ENCODE data around the gene RPTOR. TPM values are rescaled to one million over a fixed set of nuclear protein-coding genes. Genes with fewer than 3 reads are reported as not detected.
A peak's percentile ranks its signal among the peaks of the same experiment; 100 is the strongest.

RPTOR gene
- total RNA-seq, 1 experiment from 2014 or later, result 46.2 TPM

DNA sequence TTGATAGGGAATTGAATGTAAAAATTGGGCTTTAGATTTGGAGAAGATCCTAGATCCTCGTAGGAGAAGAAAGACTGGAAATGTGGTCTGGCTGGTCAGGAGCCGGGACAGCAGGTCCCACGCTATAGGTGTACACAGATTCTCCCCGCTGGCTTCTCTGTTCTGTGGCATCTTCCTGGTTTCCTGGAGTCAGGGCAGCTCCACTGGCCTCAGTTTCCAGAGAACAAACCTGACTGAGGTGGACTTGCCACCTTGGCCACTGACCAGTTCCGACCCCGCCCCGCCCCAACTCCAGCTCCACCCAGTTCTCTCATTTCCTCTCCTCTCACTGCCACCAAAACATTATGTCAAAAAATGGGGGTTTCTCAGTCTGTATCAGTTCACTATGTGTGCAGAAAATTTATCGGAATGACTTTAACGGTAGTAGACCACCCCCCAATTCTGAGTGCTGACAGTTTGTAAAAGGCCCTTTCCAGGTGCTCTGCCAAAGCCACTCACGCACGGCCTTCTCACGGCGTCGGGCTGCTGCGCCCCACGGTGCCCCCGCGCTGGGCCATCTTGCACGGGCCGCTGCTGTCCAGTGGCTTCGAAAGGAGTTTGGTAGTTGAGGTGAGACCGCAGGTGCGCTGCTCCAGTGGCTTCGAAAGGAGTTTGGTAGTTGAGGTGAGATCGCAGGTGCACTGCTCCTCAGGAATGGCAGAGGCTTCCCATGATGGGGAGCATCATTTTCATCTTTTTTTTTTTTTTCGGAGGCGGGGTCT, 285.6 kb downstream of the RPTOR start:
- Histone ChIP-seq H3K79me2 (ENCODE audit: low read length) (no peaks in the 10 kb centered on the region), H3K9me2 (replicated peaks; ENCODE audit: low read length) (no peaks in the 10 kb centered on the region), H3K9me3 (ENCODE audit: low read length) (no peaks in the 10 kb centered on the region), H3F3A (ENCODE audit: low read length, unreplicated experiment) (peaks cover 5% of the 10 kb centered on the region), H3K9ac (ENCODE audit: low read length) (no peak overlapping the region), H3K36me3 (ENCODE audit: low read depth, low read length) (peaks cover 13% of the 10 kb centered on the region; the same call in 1 of the 2 replicates), H3K27ac (ENCODE audit: low read length) (peak overlapping the region; percentile 31), H2AFZ (ENCODE audit: low read length) (no peak overlapping the region), H3K4me1 (ENCODE audit: insufficient read depth, low read length) (peaks cover 49% of the 10 kb centered on the region), H3K27me3 (ENCODE audit: low read length) (no peaks in the 10 kb centered on the region), H3K4me2 (ENCODE audit: low read length) (no peak overlapping the region), H4K20me1 (ENCODE audit: low read length) (no peaks in the 10 kb centered on the region), H3K4me3 (ENCODE audit: low read length) (no peak overlapping the region)
- intact Hi-C loops (cut with micrococcal nuclease), result no loop called here
- CTCF ChIA-PET, result no interaction called here
- DNase-seq, result no peak
- no peak for ATAC-seq
- BruUV-seq (replicated peaks), result no TSS peak
- TF ChIP-seq EZH2 (IDR thresholded peaks at IDR 0.05; ENCODE audit: low read length, unreplicated experiment) (no peak), EZH2phosphoT487 (IDR thresholded peaks at IDR 0.05; ENCODE audit: borderline replicate concordance, low read length) (no peak)
- TF ChIP-seq, protein P1, sequence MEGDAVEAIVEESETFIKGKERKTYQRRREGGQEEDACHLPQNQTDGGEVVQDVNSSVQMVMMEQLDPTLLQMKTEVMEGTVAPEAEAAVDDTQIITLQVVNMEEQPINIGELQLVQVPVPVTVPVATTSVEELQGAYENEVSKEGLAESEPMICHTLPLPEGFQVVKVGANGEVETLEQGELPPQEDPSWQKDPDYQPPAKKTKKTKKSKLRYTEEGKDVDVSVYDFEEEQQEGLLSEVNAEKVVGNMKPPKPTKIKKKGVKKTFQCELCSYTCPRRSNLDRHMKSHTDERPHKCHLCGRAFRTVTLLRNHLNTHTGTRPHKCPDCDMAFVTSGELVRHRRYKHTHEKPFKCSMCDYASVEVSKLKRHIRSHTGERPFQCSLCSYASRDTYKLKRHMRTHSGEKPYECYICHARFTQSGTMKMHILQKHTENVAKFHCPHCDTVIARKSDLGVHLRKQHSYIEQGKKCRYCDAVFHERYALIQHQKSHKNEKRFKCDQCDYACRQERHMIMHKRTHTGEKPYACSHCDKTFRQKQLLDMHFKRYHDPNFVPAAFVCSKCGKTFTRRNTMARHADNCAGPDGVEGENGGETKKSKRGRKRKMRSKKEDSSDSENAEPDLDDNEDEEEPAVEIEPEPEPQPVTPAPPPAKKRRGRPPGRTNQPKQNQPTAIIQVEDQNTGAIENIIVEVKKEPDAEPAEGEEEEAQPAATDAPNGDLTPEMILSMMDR (conservative IDR thresholded peaks at IDR 0.05; ENCODE audit: low read depth, low read length), result no peak
- POLR2A ChIA-PET (ENCODE audit: unreplicated experiment), result no interaction called here

- ChIA-PET POLR2A (ENCODE audit: unreplicated experiment) (no interaction called here), CTCF (interaction anchor here (0.6 kb wide), 1 partner anchor 404 kb away, joined by 3 read pairs; no protein-coding TSS in a partner anchor)
- Histone ChIP-seq H3K9ac (ENCODE audit: low read length) (no peak overlapping the region), H3K4me2 (ENCODE audit: low read length) (no peak overlapping the region), H3K9me3 (ENCODE audit: low read length) (no peaks in the 10 kb centered on the region), H3K9me2 (replicated peaks; ENCODE audit: low read length) (no peaks in the 10 kb centered on the region), H3K27ac (ENCODE audit: low read length) (peak overlapping the region; percentile 97; the same call in 1 of the 2 replicates), H3K4me1 (ENCODE audit: insufficient read depth, low read length) (peaks cover 44% of the 10 kb centered on the region), H4K20me1 (ENCODE audit: low read length) (no peaks in the 10 kb centered on the region), H3K36me3 (ENCODE audit: low read depth, low read length) (peaks cover 3% of the 10 kb centered on the region; the same call in 1 of the 2 replicates), H3K27me3 (ENCODE audit: low read length) (no peaks in the 10 kb centered on the region), H3K79me2 (ENCODE audit: low read length) (no peaks in the 10 kb centered on the region), H3F3A (ENCODE audit: low read length, unreplicated experiment) (peaks cover 5% of the 10 kb centered on the region), H3K4me3 (ENCODE audit: low read length) (no peak overlapping the region), H2AFZ (ENCODE audit: low read length) (no peak overlapping the region)
- peak; percentile 36 for DNase-seq
- intact Hi-C loops (cut with micrococcal nuclease), result no loop called here
- no peak for ATAC-seq
- TF ChIP-seq EZH2phosphoT487 (IDR thresholded peaks at IDR 0.05; ENCODE audit: borderline replicate concordance, low read length), result no peak
- TF ChIP-seq, protein P1 (conservative IDR thresholded peaks at IDR 0.05; ENCODE audit: low read depth, low read length), result no peak
- TF ChIP-seq EZH2 (IDR thresholded peaks at IDR 0.05; ENCODE audit: low read length, unreplicated experiment), result no peak
- no TSS peak for BruUV-seq (replicated peaks)
Measured at GRCh38 chr17:80831491-80831890, 286.9 kb downstream of the RPTOR start.

DNA sequence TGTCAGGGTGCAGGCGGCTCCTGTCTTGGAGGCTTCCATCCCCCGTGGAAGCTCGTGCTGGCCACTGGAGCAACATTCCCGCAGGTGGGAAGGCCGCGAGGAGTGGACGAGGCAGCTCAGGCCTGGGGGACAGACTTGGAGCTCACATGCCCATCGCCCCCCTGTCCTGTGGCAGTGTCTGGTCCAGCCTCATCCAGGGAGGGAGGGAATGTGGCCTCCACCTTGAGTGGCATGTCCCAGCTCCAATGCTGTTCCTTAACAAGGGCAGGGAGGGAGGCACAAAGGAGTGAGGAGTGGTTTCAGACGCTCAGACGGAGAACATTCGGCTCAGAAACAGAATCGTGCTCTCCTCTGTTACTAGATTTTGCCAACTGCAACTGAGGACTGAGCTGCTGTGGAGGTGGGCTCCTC, 287.6 kb downstream of the RPTOR start:
- CTCF ChIA-PET, result interaction anchor here (0.6 kb wide), 1 partner anchor 405 kb away, joined by 3 read pairs; no protein-coding TSS in a partner anchor

More for the DNA sequence above, 287.6 kb downstream of the RPTOR start:
- no peaks in the 10 kb centered on the region for H3K9me3 ChIP-seq (ENCODE audit: low read length)
- no peak overlapping the region for H2AFZ ChIP-seq (ENCODE audit: low read length)
- ATAC-seq (peak; percentile 2; the same call in 1 of the 2 replicates), DNase-seq (peak; percentile 12)
- peak overlapping the region; percentile 97 for H3K27ac ChIP-seq (ENCODE audit: low read length)
- H3K27me3 ChIP-seq (ENCODE audit: low read length), result no peaks in the 10 kb centered on the region
- no peaks in the 10 kb centered on the region for H4K20me1 ChIP-seq (ENCODE audit: low read length)
- H3K4me3 ChIP-seq (ENCODE audit: low read length), result peak overlapping the region; percentile 67
- H3K4me1 ChIP-seq (ENCODE audit: insufficient read depth, low read length), result peaks cover 37% of the 10 kb centered on the region
- peak overlapping the region; percentile 89 for H3K9ac ChIP-seq (ENCODE audit: low read length)
- H3K79me2 ChIP-seq (ENCODE audit: low read length), result no peaks in the 10 kb centered on the region
- TF ChIP-seq EZH2 (IDR thresholded peaks at IDR 0.05; ENCODE audit: low read length, unreplicated experiment) (no peak), EZH2phosphoT487 (IDR thresholded peaks at IDR 0.05; ENCODE audit: borderline replicate concordance, low read length) (no peak)
- TF ChIP-seq, protein P1 (conservative IDR thresholded peaks at IDR 0.05; ENCODE audit: low read depth, low read length), result no peak
- peaks cover 5% of the 10 kb centered on the region for H3F3A ChIP-seq (ENCODE audit: low read length, unreplicated experiment)
- H3K9me2 ChIP-seq (replicated peaks; ENCODE audit: low read length), result no peaks in the 10 kb centered on the region
- peaks cover 3% of the 10 kb centered on the region; the same call in 1 of the 2 replicates for H3K36me3 ChIP-seq (ENCODE audit: low read depth, low read length)
- intact Hi-C loops (cut with micrococcal nuclease), result loop anchor here (2.0 kb wide), 2 partner anchors 39 to 61 kb away; no protein-coding TSS in a partner anchor
- H3K4me2 ChIP-seq (ENCODE audit: low read length), result peak overlapping the region; percentile 88
- no TSS peak for BruUV-seq (replicated peaks)
- POLR2A ChIA-PET (ENCODE audit: unreplicated experiment), result no interaction called here
